HK-2 (cell line): ENCODE results near the gene PAX5.

Experiments used
- DNase-seq: peaks from one replicate; pipeline ENCODE4 v3.0.0-alpha.2; 2018; ENCODE audit not compliant: unreplicated experiment

The PAX5 gene

DNA sequence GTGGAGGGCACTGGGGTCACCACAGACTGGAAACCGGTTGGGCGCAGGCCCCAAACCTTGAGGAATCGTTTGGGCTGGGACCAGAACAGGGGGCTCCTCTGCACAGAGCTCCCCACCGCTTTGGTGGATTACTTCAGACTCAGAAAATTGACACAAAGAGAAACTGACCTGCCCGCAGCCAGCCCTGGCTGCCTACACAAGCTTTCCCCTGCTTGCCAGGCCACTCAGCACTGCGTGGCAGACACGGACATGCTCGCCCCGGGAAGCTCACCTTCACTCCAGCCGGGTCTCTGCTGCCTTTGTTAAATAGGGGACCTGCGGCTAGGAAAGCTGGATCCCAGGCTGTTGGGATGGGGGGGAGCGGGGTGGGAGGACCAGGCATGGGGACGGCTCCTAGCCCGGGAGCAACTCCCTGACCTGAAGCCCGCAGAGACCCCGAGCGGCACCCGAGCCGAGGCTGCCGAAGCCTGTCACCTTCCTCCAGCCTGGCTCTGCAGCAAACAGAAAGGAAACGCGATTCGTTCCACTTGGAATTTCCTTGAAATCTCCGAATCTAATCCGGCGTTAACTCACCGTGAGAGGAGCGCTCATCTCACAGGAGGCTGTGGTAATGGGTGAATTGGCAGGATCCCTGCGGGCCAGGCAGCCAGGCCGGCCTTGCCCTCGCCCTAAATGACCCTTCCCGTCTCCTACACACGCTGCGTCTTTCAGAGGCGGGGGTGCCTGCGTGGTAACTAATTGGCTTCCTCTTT is 8.8 kb downstream of the PAX5 start:
- no peak for DNase-seq

GRCh38 chr9:37017546-37017945 is 16.5 kb downstream of the PAX5 start:
- DNase-seq: no peak

DNA sequence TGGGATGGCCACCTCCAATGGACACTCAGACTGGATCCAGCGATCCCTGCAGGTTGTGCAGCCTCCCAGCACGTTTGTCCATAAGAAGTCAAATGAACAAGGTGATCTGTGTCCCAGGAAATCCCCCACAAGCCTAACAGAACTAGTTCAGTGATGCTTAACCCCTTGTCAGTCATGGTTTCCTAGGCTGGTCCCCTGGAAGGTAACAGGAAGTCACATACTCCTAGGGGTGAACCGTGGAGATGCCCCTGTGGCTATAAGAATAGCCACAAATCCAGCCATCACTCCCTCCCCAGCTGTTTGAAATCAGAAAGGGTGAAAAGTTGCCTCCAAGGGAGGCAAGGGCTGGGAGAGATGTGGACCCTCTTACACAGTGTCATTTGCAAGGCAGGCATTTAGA is 22.5 kb downstream of the PAX5 start:
- DNase-seq: no peak

DNA sequence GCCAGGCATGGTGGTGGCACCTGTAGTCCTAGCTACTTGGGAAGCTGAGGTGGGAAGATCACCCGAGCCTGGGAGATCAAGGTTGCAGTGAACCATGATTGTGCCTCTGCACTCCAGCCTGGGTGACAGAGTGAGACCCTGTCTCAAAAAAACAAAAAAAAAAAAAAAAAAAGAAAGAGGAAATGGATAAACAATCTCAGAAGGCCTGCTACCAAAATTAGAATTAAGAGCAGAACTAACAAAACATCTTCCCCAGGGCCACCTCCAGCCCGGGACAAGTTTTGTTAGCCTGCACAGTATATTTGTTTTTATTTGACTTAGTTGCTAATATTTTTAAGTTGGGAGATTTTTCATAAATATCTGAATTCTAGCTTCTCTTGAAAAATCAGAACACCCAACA is 23.1 kb downstream of the PAX5 start:
- no peak for DNase-seq

- DNase-seq: no peak
Observed at GRCh38 chr9:37010180-37010579, 23.9 kb downstream of the PAX5 start.

DNA sequence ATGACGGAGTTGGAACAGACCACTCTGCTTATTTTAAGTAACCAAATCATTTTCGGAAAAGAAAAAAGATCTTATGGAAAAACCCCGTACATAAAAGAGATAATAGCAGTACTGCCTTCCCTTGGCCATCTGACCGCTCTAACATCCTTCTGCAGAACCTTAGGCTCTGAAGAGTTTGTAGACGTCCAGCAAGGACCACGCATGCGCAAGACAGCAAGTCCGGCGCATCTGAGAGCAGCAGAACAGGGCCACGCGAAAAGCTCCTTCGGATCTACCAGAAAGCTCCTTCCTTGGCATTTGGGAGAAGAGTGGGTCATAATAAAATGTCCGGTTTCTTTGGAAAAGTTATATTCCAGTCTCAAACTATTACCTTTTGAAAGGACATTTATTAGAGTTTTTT is 26.8 kb downstream of the PAX5 start:
- DNase-seq: no peak

DNA sequence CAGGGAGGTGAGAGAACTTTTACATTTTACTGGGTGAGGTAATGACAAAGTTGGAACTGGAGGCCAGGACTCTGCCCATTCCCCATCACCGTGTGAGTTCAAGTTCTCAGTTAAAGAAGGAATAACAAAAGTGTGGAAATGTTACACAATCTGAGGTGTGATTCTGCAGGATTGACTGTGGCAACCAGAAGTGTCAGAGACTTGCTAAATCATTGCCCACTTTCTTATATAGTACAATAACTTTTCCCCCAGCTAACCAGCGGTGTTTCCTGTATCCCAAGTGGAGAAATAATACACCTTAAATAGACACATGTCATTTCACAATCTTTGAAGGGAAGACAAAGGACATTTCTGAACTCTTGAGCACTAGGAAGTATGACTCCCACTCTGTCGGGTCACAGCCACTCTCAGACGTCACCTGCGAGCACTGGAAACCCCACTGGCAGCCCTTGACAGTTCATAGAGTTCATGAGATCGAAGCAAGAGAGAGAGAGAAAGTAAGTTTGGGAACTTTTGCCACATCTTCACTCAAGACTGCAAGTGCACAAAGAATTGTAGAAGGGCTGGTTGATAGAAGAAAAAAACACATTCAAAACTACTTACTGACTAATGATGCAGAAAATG is 28.4 kb downstream of the PAX5 start:
- DNase-seq: no peak

GRCh38 chr9:37004424-37004935 is 29.6 kb downstream of the PAX5 start:
- DNase-seq: no peak

GRCh38 chr9:37002413-37003217 is 31.5 kb downstream of the PAX5 start:
- DNase-seq: no peak

GRCh38 chr9:37002036-37002412 is 32.0 kb downstream of the PAX5 start:
- no peak for DNase-seq

DNA sequence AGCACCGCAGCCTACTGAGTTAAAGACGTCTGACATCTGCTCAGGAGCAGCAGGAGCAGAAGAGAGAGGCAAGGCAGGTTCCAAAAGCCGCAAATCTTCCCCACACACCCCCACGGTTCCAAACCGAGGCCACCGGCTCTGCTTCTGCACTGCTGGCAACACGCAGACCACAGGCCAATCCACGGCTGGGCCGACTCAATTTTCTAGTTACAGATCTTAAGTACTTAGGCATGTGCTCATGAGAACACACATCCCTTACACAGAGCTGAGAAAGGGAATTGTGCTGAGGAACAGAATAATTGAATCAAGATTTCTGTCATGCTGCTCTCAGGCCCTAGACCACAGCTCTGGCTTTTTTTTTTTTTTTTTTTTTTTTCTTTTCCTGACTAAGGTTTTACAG is 32.6 kb downstream of the PAX5 start:
- no peak for DNase-seq

DNA sequence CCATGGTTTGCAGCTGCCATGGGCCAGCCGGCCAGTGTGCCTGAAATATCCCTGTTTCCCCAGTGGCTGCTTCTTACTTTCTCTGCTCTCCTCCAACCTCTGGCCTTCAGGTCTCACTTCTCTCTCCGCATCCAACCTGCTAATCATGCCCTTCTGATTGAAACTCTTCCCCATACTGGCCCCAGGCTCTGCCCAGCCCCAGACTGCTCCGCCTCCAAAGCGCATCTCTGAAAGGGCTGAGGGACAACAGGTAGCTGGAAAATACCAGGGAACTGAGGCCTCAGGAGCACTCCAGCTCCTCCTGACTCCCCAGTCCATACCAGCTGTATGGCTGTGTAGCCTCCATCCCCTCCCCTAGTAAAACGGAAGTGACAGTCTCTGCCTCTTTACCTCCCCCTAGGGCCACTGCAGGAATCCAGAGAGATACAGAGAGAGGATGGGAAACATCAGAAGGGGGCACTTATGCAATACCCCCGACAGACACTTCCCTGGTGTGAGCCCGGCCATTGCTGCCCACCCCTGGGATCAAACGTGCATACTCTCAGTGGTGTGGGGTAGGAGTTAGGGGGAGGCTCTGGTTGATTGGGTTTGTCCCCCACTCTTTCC is 34.2 kb downstream of the PAX5 start:
- DNase-seq: no peak

DNA sequence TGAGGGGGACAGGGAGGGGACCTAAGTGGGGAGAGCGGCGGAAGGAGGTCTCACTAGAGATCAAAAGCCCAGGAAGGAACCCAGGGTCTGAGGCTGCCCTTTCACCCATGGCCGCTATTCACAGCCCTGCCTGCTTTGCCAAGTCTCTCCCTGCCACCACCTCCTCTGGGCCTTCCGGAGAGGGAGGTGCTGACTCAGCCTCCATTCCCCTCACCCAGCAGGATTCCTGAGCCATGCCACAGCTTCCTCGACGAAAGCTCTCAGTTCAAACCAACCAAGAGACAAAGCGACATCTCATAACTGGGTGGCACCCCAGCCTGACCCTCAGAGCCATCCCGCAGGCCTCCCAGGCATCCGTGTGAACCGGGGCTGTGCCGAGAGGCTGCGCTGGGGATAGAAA is 36.7 kb downstream of the PAX5 start:
- peak; percentile 33 for DNase-seq

DNA sequence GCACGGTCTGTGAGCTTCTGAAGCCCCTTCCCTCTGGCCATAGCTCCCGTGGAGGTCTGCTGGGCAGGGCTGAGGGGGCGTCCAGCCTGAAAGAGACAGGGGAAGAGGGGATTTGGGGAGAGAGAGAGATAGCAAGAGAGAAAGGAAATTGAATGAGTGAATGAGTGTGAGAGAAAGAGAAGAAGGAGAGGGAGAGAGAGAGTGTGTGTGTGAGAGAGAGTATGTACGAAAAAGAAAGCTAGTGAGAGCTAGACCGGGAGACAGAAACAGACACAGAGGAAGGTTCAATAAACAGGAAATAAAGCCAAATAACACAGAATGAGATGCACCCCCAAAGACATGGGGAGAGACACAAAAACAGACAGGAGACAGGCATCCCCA is 37.4 kb downstream of the PAX5 start:
- DNase-seq: no peak

- DNase-seq: peak; percentile 65
Observed at GRCh38 chr9:36995927-36996705, 38.0 kb downstream of the PAX5 start.

DNA sequence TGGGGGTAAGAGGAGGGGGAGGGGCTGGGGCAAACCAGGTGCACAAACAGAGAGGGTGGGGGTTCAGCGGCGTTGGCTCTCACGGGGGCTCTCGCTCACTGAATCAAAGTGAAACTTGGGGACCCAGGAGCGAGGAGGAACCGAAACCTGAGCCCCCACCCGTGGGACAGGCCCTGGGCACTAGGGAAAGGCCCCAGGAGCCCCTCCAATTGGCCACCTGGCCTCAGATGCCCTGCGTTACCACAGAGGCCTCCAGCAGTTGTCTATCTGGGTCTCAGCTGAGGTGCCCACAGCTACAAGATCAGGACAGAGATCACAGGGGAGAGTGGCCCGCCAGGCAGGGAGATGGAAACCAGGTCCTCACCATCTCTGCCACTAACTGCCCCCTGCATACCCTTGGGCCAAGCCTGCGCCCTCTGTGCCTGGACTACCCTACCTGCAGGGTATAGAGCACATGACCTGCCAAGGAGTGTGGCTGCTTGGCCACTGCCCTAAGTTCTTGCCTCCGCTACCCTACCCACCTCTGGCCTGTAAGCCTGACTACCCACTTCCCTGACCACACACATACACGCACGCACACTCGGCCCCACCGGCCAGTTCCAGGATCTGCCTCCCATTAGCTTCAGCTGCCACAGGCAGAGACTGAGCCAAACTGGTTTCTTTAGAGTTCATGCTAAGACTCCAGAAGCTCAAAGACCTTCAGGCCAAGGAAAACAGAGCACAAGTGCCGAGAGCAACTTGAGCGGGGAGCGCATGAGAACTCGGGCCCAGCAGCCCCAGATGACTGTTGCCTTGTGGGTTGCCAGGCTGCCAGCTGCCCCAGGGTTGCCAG is 39.9 kb downstream of the PAX5 start:
- no peak for DNase-seq

DNA sequence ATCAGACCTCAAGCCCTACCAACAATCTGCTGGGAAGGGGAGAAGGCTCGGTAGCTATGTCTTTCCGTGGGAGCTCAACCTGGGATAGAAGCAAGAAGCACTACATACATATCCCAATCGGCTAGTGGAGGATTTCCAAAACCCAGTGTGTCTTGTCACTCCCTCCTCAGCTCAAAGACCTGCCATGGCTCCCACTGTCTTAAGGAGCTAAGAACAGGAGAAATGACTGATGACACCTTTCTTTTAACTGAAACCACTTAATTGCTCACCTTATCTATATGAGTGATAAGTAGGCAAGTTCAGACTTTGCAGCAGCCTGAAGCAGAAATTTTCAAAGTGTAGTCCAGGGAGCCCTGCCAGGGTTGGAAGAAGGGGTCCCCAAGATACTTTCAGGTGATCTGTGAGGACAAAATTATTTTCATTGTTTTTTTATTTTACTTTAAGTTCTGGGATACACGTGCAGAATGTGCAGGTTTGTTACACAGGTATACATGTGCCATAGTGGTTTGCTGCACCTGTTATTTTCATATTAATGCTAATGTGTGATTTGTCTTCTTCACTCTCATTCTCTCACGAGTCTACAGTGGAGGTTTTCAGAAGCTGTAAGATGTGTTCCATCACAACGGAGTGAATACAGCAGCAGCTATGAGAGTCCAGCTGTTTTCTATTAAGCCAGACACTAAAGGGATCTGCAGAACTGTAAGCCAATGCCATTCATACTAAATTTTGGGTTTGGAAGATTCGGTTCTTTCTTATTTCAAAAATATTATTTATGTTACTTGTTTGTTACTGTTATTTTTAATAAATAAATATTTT is 41.4 kb downstream of the PAX5 start:
- DNase-seq: no peak

GRCh38 chr9:36991516-36992134 is 42.4 kb downstream of the PAX5 start:
- peak; percentile 36 for DNase-seq

DNA sequence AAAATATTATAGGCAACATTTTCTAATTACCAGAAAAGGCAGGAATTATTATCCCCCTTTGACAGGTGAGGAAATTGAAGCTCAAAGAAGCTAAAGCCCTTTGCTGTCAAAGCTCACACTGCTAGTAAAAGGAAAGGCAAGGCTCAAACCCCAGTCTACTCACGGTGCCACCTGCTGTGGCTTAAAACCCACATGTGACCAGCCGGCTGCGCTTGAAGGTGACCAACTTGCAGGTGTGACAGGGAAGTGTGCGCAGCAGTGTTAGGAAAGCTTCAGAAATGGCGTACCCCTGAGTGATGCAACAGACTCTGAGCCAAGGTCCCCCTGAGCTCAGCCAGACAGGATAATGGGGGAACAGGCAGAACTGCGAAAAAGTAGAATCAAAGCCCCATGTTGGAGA is 45.2 kb downstream of the PAX5 start:
- DNase-seq: no peak
